Fibroblast of lung (primary cell): ENCODE data around the gene CCDC112. TPM values are rescaled to one million over a fixed set of nuclear protein-coding genes. Genes with fewer than 3 reads are reported as not detected.

Source experiments
- DNase-seq, 2 donors: peaks; one replicate each; pipeline versions ENCODE4 v3.0.0 to v3.0.0-alpha.2; 2010; ENCODE audit warnings: low read depth in 2 of 2
- H2AFZ ChIP-seq: 2 replicates; pipeline ENCODE4 v1.5.1; 2012; ENCODE audit warnings: low read length, control low read depth, inconsistent platforms
- H3K27ac ChIP-seq: 2 replicates; pipeline ENCODE4 v1.5.1; 2011; ENCODE audit warnings: low read length, control low read depth; ENCODE audit not compliant: insufficient read depth
- H3K27me3 ChIP-seq: 2 replicates; pipeline ENCODE4 v1.5.1; 2011; ENCODE audit warnings: mild to moderate bottlenecking, low read length; ENCODE audit not compliant: control insufficient read depth, insufficient read depth
- H3K36me3 ChIP-seq: 2 replicates; pipeline ENCODE4 v1.5.1; 2011; ENCODE audit warnings: low read length; ENCODE audit not compliant: control insufficient read depth, insufficient read depth
- H3K4me1 ChIP-seq: 2 replicates; pipeline ENCODE4 v1.5.1; 2011; ENCODE audit warnings: low read length; ENCODE audit not compliant: control insufficient read depth, insufficient read depth; ENCODE audit errors: extremely low read depth
- H3K4me2 ChIP-seq: 2 replicates; pipeline ENCODE4 v1.5.1; 2011; ENCODE audit warnings: low read length, control low read depth; ENCODE audit not compliant: insufficient read depth; ENCODE audit errors: extremely low read depth
- H3K4me3 ChIP-seq, 4 experiments: fragments of 200-600 bp in 1 of 4; sonication (generic) in 1 of 4; replicated peaks in 1 of 4; 2 replicates each; pipeline ENCODE4 v1.5.1; 2011 to 2016; ENCODE audit warnings: low read length in 4 of 4, low read depth in 3 of 4, mild to moderate bottlenecking in 3 of 4, control low read depth in 2 of 4, inconsistent platforms in 1 of 4, mixed read lengths in 1 of 4; ENCODE audit not compliant: insufficient read depth in 1 of 4; ENCODE audit errors: control extremely low read depth in 1 of 4
- H3K79me2 ChIP-seq: 2 replicates; pipeline ENCODE4 v1.5.1; 2012; ENCODE audit warnings: mild to moderate bottlenecking, low read length, inconsistent platforms; ENCODE audit not compliant: control insufficient read depth, insufficient read depth
- H3K9ac ChIP-seq: 2 replicates; pipeline ENCODE4 v1.5.1; 2011; ENCODE audit warnings: mild to moderate bottlenecking, low read length, control low read depth; ENCODE audit not compliant: insufficient read depth
- H3K9me3 ChIP-seq: 2 replicates; pipeline ENCODE4 v1.5.1; 2012; ENCODE audit warnings: low read depth, low read length; ENCODE audit not compliant: control insufficient read depth, insufficient read depth
- H4K20me1 ChIP-seq: 2 replicates; pipeline ENCODE4 v1.5.1; 2011; ENCODE audit warnings: low read length; ENCODE audit not compliant: control insufficient read depth, insufficient read depth; ENCODE audit errors: extremely low read depth
- EZH2 ChIP-seq: IDR thresholded peaks from 2 replicates; pipeline ENCODE4 v1.5.1; 2012; ENCODE audit warnings: low read length, control low read depth, mild to moderate bottlenecking; ENCODE audit errors: missing control alignments
- polyA plus RNA-seq, 2 donors: library from polyadenylated mRNA; depleted of rRNA in 1 of 2; stranded (reverse) in 1 of 2; unstranded in 1 of 2; fragments of >200 nt; gene quantifications; 2 replicates each; pipeline ENCODE4 v1.2.1, GENCODE V29; 2011 to 2012; ENCODE audit warnings: missing spikeins in 1 of 2
- total RNA-seq: library from RNA; depleted of rRNA; stranded (reverse); fragments of >200 nt; gene quantifications from 2 replicates; pipeline ENCODE4 v1.2.1, GENCODE V29; 2014
- TF ChIP-seq, protein P1 (sequence below), 2 donors: IDR thresholded peaks in 1 of 2; conservative IDR thresholded peaks in 1 of 2; 1 replicate in 1 of 2; 2 replicates in 1 of 2; pipeline ENCODE4 v1.5.1; 2011 to 2012; ENCODE audit warnings: low read length in 2 of 2, control low read depth in 1 of 2, inconsistent platforms in 1 of 2, low read depth in 1 of 2, mild to moderate bottlenecking in 1 of 2

CCDC112 gene
- total and polyA plus RNA-seq, 2 donors (not counting 1 experiment from before 2014, with no cell fraction given), result 5.7 to 13.7 TPM

DNA sequence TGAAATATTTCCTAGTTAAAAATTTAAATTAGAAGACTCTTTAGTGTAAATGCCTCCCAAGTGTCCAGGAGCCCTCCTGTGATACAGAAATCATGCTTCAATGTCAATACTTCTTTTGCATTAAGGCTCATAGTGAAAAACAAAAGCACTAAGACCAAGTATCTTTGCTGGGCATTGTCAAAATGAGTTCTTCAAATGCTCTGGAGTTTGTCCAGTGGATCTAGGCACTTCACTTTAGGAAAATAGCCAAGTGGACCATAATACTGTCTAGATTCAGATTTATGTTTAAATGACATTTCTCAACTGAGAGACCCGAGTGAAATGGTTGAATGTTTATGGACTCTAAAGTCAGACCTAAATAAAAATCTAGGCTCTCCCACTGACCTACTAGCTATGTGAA, 21.3 kb upstream of the CCDC112 start:
- Histone ChIP-seq H3K4me2 (no peak overlapping the region), H3K27ac (no peak overlapping the region), H3K27me3 (no peaks in the 10 kb centered on the region), H3K4me3 (no peak overlapping the region), H3K79me2 (no peaks in the 10 kb centered on the region), H2AFZ (no peak overlapping the region), H4K20me1 (no peaks in the 10 kb centered on the region), H3K9me3 (no peaks in the 10 kb centered on the region), H3K36me3 (no peaks in the 10 kb centered on the region), H3K4me1 (no peaks in the 10 kb centered on the region), H3K9ac (no peak overlapping the region)
- DNase-seq, result no peak
- TF ChIP-seq, protein P1, sequence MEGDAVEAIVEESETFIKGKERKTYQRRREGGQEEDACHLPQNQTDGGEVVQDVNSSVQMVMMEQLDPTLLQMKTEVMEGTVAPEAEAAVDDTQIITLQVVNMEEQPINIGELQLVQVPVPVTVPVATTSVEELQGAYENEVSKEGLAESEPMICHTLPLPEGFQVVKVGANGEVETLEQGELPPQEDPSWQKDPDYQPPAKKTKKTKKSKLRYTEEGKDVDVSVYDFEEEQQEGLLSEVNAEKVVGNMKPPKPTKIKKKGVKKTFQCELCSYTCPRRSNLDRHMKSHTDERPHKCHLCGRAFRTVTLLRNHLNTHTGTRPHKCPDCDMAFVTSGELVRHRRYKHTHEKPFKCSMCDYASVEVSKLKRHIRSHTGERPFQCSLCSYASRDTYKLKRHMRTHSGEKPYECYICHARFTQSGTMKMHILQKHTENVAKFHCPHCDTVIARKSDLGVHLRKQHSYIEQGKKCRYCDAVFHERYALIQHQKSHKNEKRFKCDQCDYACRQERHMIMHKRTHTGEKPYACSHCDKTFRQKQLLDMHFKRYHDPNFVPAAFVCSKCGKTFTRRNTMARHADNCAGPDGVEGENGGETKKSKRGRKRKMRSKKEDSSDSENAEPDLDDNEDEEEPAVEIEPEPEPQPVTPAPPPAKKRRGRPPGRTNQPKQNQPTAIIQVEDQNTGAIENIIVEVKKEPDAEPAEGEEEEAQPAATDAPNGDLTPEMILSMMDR (conservative IDR thresholded peaks at IDR 0.05 in 1 of 2, IDR thresholded peaks at IDR 0.05 in 1 of 2; ENCODE audit: low read depth in 1 of 2, low read length in 2 of 2), result no peak

DNA sequence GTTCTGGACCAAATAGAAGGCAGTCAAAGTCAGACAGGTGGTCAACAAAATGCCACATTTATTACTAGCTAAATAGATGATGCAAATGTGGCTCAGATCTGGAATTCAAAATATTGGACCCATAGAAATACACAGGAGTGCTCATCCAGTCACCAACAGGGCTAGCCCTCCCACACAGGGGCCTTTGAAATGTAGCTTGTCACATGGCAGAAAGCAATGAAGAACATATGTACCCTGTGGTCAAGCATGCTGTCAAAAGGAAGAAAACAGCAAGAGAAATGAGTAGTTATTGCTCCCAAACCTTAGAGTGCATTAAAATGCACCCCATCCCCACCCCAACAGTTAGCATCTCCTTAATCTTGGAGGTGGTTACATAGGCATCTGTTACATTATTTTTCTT, 20.9 kb upstream of the CCDC112 start:
- Histone ChIP-seq H3K9me3 (no peaks in the 10 kb centered on the region), H3K27me3 (no peaks in the 10 kb centered on the region), H3K4me1 (no peaks in the 10 kb centered on the region), H3K36me3 (no peaks in the 10 kb centered on the region), H3K9ac (no peak overlapping the region), H3K4me3 (no peak overlapping the region), H3K79me2 (no peaks in the 10 kb centered on the region), H3K4me2 (no peak overlapping the region), H3K27ac (no peak overlapping the region), H2AFZ (no peak overlapping the region), H4K20me1 (no peaks in the 10 kb centered on the region)
- TF ChIP-seq, protein P1 (conservative IDR thresholded peaks at IDR 0.05 in 1 of 2, IDR thresholded peaks at IDR 0.05 in 1 of 2; ENCODE audit: low read depth in 1 of 2, low read length in 2 of 2), result no peak
- TF ChIP-seq EZH2, result no peak
- DNase-seq, result no peak

DNA sequence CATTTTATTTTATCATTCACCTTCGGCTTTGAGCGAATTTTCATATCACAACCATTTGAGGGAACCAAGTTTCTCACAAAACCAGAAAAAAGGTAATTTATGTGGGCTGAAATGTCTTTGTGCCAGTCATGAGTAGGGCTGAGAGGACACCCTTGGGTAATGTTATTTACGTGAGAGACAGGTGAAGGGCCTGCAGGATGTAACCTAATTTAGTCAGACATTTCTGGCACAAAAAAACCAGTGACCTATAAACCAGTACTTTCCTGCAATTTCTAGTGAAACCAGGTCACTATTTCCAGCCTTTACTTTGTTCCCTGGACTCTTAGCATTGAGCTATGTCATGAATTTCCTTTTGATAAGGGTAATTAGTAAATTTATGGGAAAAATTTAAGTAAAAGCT, 17.2 kb upstream of the CCDC112 start:
- Histone ChIP-seq H3K36me3 (no peaks in the 10 kb centered on the region), H3K9ac (no peak overlapping the region), H3K4me1 (no peaks in the 10 kb centered on the region), H3K79me2 (no peaks in the 10 kb centered on the region), H3K4me3 (no peak overlapping the region), H4K20me1 (no peaks in the 10 kb centered on the region), H3K9me3 (no peaks in the 10 kb centered on the region), H3K4me2 (no peak overlapping the region), H3K27me3 (no peaks in the 10 kb centered on the region), H2AFZ (no peak overlapping the region), H3K27ac (no peak overlapping the region)
- DNase-seq, result no peak
- TF ChIP-seq, protein P1 (conservative IDR thresholded peaks at IDR 0.05 in 1 of 2, IDR thresholded peaks at IDR 0.05 in 1 of 2; ENCODE audit: low read depth in 1 of 2, low read length in 2 of 2), result no peak
- TF ChIP-seq EZH2, result no peak
